GM23338 (cell line): ENCODE results near the gene CHST6. TPM values are rescaled to one million over a fixed set of nuclear protein-coding genes. Genes with fewer than 3 reads are reported as not detected.
"Not testable (repeated sequence)": the region's sequence is repeated elsewhere in the genome, so short reads cannot be mapped to it uniquely, and the experiment has no call there.

Experiments
- ATAC-seq: fragments of 200-7000 bp; cut with Tn5 transposase; 3 replicates; pipeline ENCODE4 v1.9.1; 2020
- DNase-seq: peaks from one replicate; pipeline ENCODE4 v3.0.0-alpha.2; 2015; ENCODE audit warnings: low spot score
- H2AFZ ChIP-seq: fragments of 200-600 bp; sonication (generic); 2 replicates; pipeline ENCODE4 v1.8.0; 2016; ENCODE audit warnings: antibody characterized with exemption, mild to moderate bottlenecking, moderate library complexity
- H3F3A ChIP-seq: fragments of 200-600 bp; sonication (generic); replicated peaks from 2 replicates; pipeline ENCODE4 v1.8.0; 2017; ENCODE audit warnings: antibody characterized with exemption, mixed run types, low read depth
- H3K27ac ChIP-seq: fragments of 200-600 bp; sonication (generic); 2 replicates; pipeline ENCODE4 v1.6.1; 2016; ENCODE audit warnings: low read depth
- H3K27me3 ChIP-seq: fragments of 200-600 bp; sonication (generic); 2 replicates; pipeline ENCODE4 v1.8.0; 2016; ENCODE audit warnings: mild to moderate bottlenecking, mixed run types, moderate library complexity; ENCODE audit not compliant: insufficient read depth
- H3K36me3 ChIP-seq: fragments of 200-600 bp; sonication (generic); 2 replicates; pipeline ENCODE4 v1.8.0; 2016; ENCODE audit warnings: mild to moderate bottlenecking; ENCODE audit not compliant: insufficient read depth
- H3K4me1 ChIP-seq: fragments of 200-600 bp; sonication (generic); 2 replicates; pipeline ENCODE4 v1.8.0; 2016; ENCODE audit warnings: mild to moderate bottlenecking, moderate library complexity; ENCODE audit not compliant: insufficient read depth
- H3K4me2 ChIP-seq: fragments of 200-600 bp; sonication (generic); 2 replicates; pipeline ENCODE4 v1.7.1; 2017; ENCODE audit warnings: mixed run types
- H3K4me3 ChIP-seq: fragments of 200-600 bp; sonication (generic); 2 replicates; pipeline ENCODE4 v1.6.1; 2016; ENCODE audit warnings: mixed run types
- H3K79me2 ChIP-seq: fragments of 200-600 bp; sonication (generic); replicated peaks from 2 replicates; pipeline ENCODE4 v1.8.0; 2017; ENCODE audit warnings: mild to moderate bottlenecking; ENCODE audit not compliant: insufficient read depth
- H3K9me2 ChIP-seq: fragments of 200-600 bp; sonication (generic); 2 replicates; pipeline ENCODE4 v1.8.0; 2017; ENCODE audit not compliant: insufficient read depth
- H4K20me1 ChIP-seq: fragments of 200-600 bp; sonication (generic); replicated peaks from 2 replicates; pipeline ENCODE4 v1.8.0; 2017; ENCODE audit warnings: mild to moderate bottlenecking; ENCODE audit not compliant: insufficient read depth
- H3K27ac Mint-ChIP-seq: 2 replicates; pipeline ENCODE4 v1.8.0; 2020; ENCODE audit warnings: inconsistent platforms, mild to moderate bottlenecking, moderate library complexity, mixed read lengths
- H3K27me3 Mint-ChIP-seq: 3 replicates; pipeline ENCODE4 v1.8.0; 2022; ENCODE audit warnings: low read depth, mild to moderate bottlenecking, moderate library complexity, mixed read lengths, inconsistent platforms; ENCODE audit not compliant: insufficient read depth, poor library complexity
- H3K36me3 Mint-ChIP-seq: 3 replicates; pipeline ENCODE4 v1.8.0; 2021; ENCODE audit warnings: low read depth, mild to moderate bottlenecking, inconsistent platforms, moderate library complexity, mixed read lengths
- H3K4me1 Mint-ChIP-seq: 3 replicates; pipeline ENCODE4 v1.8.0; 2020; ENCODE audit warnings: mild to moderate bottlenecking, inconsistent platforms, mixed read lengths
- H3K4me3 Mint-ChIP-seq: 3 replicates; pipeline ENCODE4 v1.8.0; 2021; ENCODE audit warnings: moderate library complexity, mild to moderate bottlenecking, inconsistent platforms, mixed read lengths
- H3K9me3 Mint-ChIP-seq: 3 replicates; pipeline ENCODE4 v1.8.0; 2020; ENCODE audit warnings: moderate library complexity, mild to moderate bottlenecking, inconsistent platforms, mixed read lengths
- CREB1 ChIP-seq: fragments of 250-450 bp; sonication (Bioruptor Pico); IDR thresholded peaks from 2 replicates; pipeline ENCODE4 v1.5.0; 2020; ENCODE audit warnings: low read depth, mild to moderate bottlenecking, moderate library complexity
- CTCF ChIP-seq, 2 experiments: fragments of 200-600 bp in 1 of 2; sonication (generic) in 1 of 2; conservative IDR thresholded peaks; 2 replicates each; pipeline versions ENCODE4 v1.5.1 to v1.6.1; 2016 to 2017; ENCODE audit warnings: antibody characterized with exemption in 2 of 2, low read depth in 2 of 2, mild to moderate bottlenecking in 2 of 2, moderate library complexity in 1 of 2
- ETS1 ChIP-seq: IDR thresholded peaks from 2 replicates; pipeline ENCODE4 v1.6.1; 2016; ENCODE audit warnings: antibody characterized with exemption
- EZH2 ChIP-seq: fragments of 200-600 bp; sonication (generic); IDR thresholded peaks from one replicate; pipeline ENCODE4 v1.8.0; 2017; ENCODE audit warnings: antibody characterized with exemption, mild to moderate bottlenecking, low read depth; ENCODE audit not compliant: unreplicated experiment
- EZH2phosphoT487 ChIP-seq: fragments of 200-600 bp; sonication (generic); IDR thresholded peaks from one replicate; pipeline ENCODE4 v1.8.1; 2018; ENCODE audit warnings: antibody characterized with exemption; ENCODE audit not compliant: unreplicated experiment
- JUNB ChIP-seq: IDR thresholded peaks from one replicate; pipeline ENCODE4 v1.6.1; 2016; ENCODE audit warnings: antibody characterized with exemption; ENCODE audit not compliant: unreplicated experiment
- POLR2AphosphoS5 ChIP-seq: IDR thresholded peaks from 2 replicates; pipeline ENCODE4 v1.6.1; 2016; ENCODE audit warnings: antibody characterized with exemption, low read depth
- ZNF114 ChIP-seq: fragments of 250-450 bp; sonication (Bioruptor Pico); IDR thresholded peaks from 2 replicates; pipeline ENCODE4 v1.5.0; 2020; ENCODE audit warnings: mild to moderate bottlenecking, moderate library complexity
- ZNF331 ChIP-seq: fragments of 250-450 bp; sonication (Bioruptor Pico); IDR thresholded peaks from 2 replicates; pipeline ENCODE4 v1.5.0; 2020; ENCODE audit warnings: low read depth, mild to moderate bottlenecking, moderate library complexity
- polyA plus RNA-seq: library from polyadenylated mRNA; unstranded; fragments of >200 nt; fragmentation: Nextera tagmentation; extraction: Ambion mirVana; gene quantifications from 2 replicates; pipeline ENCODE4 v1.2.1, GENCODE V29; 2016
- total RNA-seq: library from RNA; depleted of rRNA; stranded (reverse); fragments of >200 nt; shearing (Covaris generic); gene quantifications from 2 replicates; pipeline ENCODE4 v1.2.3, GENCODE V29; 2014
- TF ChIP-seq, protein P1 (sequence below): IDR thresholded peaks from one replicate; pipeline ENCODE4 v1.6.1; 2018; ENCODE audit warnings: antibody characterized with exemption; ENCODE audit not compliant: unreplicated experiment

The CHST6 gene
- total and polyA plus RNA-seq, 2 experiments from 2014 or later = 2.7 to 22.2 TPM

- not testable (repeated sequence) for H3K9me2 ChIP-seq, H3K36me3 ChIP-seq, H3K36me3 Mint-ChIP-seq, H3K27ac Mint-ChIP-seq, DNase-seq, H3K27me3 Mint-ChIP-seq, H3K4me3 ChIP-seq, H3K4me3 Mint-ChIP-seq, H3F3A ChIP-seq, H3K27me3 ChIP-seq, H2AFZ ChIP-seq, H3K4me2 ChIP-seq, H3K9me3 Mint-ChIP-seq, ATAC-seq
- H3K79me2 ChIP-seq = peaks cover 99% of the 10 kb centered on the region
- peaks cover 37% of the 10 kb centered on the region for H3K4me1 Mint-ChIP-seq
- peaks cover 39% of the 10 kb centered on the region for H4K20me1 ChIP-seq
- H3K4me1 ChIP-seq = peaks cover 29% of the 10 kb centered on the region
- H3K27ac ChIP-seq = peak overlapping the region; percentile 65
Measured at GRCh38 chr16:75424105-75424762, 71.0 kb downstream of the CHST6 start.

GRCh38 chr16:75423723-75424104, 71.5 kb downstream of the CHST6 start:
- H3K4me3 ChIP-seq = no peak overlapping the region
- H3K4me1 ChIP-seq = peaks cover 31% of the 10 kb centered on the region
- peak overlapping the region; percentile 65; the same call in 1 of the 2 replicates for H3K27ac ChIP-seq
- H4K20me1 ChIP-seq = peaks cover 37% of the 10 kb centered on the region
- peaks cover 37% of the 10 kb centered on the region for H3K4me1 Mint-ChIP-seq
- no peak overlapping the region for H3K4me2 ChIP-seq
- H3K27me3 Mint-ChIP-seq = peaks cover 4% of the 10 kb centered on the region
- no peak overlapping the region for H2AFZ ChIP-seq
- H3K9me2 ChIP-seq = no peaks in the 10 kb centered on the region
- peaks cover 99% of the 10 kb centered on the region for H3K79me2 ChIP-seq
- H3F3A ChIP-seq = no peaks in the 10 kb centered on the region; the same call in 1 of the 2 replicates
- no peak overlapping the region; the same call in 1 of the 2 replicates for H3K27ac Mint-ChIP-seq
- no peak overlapping the region; the same call in 2 of the 3 replicates for H3K4me3 Mint-ChIP-seq
- DNase-seq (no peak), ATAC-seq (no peak)
- no peaks in the 10 kb centered on the region for H3K27me3 ChIP-seq
- H3K36me3 ChIP-seq = no peaks in the 10 kb centered on the region
- no peaks in the 10 kb centered on the region for H3K9me3 Mint-ChIP-seq
- H3K36me3 Mint-ChIP-seq = peaks cover 3% of the 10 kb centered on the region; the same call in 1 of the 3 replicates
- no peak for TF ChIP-seq EZH2phosphoT487
- TF ChIP-seq ZNF114 (CRISPR knock-in tag) = no peak
- no peak for TF ChIP-seq ETS1
- TF ChIP-seq EZH2 = no peak
- no peak for TF ChIP-seq JUNB
- no peak for TF ChIP-seq CTCF (conservative IDR thresholded peaks at IDR 0.05; ENCODE audit: low read depth in 2 of 2)
- TF ChIP-seq ZNF331 (CRISPR knock-in tag) = no peak
- TF ChIP-seq, protein P1, sequence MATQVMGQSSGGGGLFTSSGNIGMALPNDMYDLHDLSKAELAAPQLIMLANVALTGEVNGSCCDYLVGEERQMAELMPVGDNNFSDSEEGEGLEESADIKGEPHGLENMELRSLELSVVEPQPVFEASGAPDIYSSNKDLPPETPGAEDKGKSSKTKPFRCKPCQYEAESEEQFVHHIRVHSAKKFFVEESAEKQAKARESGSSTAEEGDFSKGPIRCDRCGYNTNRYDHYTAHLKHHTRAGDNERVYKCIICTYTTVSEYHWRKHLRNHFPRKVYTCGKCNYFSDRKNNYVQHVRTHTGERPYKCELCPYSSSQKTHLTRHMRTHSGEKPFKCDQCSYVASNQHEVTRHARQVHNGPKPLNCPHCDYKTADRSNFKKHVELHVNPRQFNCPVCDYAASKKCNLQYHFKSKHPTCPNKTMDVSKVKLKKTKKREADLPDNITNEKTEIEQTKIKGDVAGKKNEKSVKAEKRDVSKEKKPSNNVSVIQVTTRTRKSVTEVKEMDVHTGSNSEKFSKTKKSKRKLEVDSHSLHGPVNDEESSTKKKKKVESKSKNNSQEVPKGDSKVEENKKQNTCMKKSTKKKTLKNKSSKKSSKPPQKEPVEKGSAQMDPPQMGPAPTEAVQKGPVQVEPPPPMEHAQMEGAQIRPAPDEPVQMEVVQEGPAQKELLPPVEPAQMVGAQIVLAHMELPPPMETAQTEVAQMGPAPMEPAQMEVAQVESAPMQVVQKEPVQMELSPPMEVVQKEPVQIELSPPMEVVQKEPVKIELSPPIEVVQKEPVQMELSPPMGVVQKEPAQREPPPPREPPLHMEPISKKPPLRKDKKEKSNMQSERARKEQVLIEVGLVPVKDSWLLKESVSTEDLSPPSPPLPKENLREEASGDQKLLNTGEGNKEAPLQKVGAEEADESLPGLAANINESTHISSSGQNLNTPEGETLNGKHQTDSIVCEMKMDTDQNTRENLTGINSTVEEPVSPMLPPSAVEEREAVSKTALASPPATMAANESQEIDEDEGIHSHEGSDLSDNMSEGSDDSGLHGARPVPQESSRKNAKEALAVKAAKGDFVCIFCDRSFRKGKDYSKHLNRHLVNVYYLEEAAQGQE = no peak
- TF ChIP-seq POLR2AphosphoS5 = no peak
- TF ChIP-seq CREB1 (CRISPR knock-in tag) = no peak
